H1 (cell line): ENCODE measurements around the gene DARS2. TPM values are rescaled to one million over a fixed set of nuclear protein-coding genes. Genes with fewer than 3 reads are reported as not detected.

Experiments
- CHD7 ChIP-seq: fragments of 300-600 bp; sonication (generic); IDR thresholded peaks from 2 replicates; pipeline ENCODE4 v1.7.1; 2012; ENCODE audit warnings: low read length, moderate library complexity, mild to moderate bottlenecking, inconsistent platforms; ENCODE audit not compliant: insufficient replicate concordance
- KDM5A ChIP-seq: fragments of 200-600 bp; IDR thresholded peaks from 2 replicates; pipeline ENCODE4 v1.7.1; 2012; ENCODE audit warnings: mild to moderate bottlenecking, low read length, inconsistent platforms, mixed read lengths
- POLR2AphosphoS5 ChIP-seq: IDR thresholded peaks from 2 replicates; pipeline ENCODE4 v1.6.1; 2011; ENCODE audit warnings: low read depth, low read length
- RAD21 ChIP-seq, 2 experiments: IDR thresholded peaks in 1 of 2; conservative IDR thresholded peaks in 1 of 2; 2 replicates each; pipeline ENCODE4 v1.6.1; 2011; ENCODE audit warnings: low read depth in 2 of 2, low read length in 2 of 2, improper control_type of control experiment in 1 of 2, inconsistent platforms in 1 of 2, mild to moderate bottlenecking in 1 of 2, moderate library complexity in 1 of 2
- RXRA ChIP-seq: IDR thresholded peaks from 2 replicates; pipeline ENCODE4 v1.6.1; 2011; ENCODE audit warnings: low read depth, mild to moderate bottlenecking, low read length, moderate library complexity; ENCODE audit not compliant: insufficient read depth
- SP4 ChIP-seq: IDR thresholded peaks from 2 replicates; pipeline ENCODE4 v1.6.1; 2012; ENCODE audit warnings: low read length, inconsistent platforms
- TBP ChIP-seq: IDR thresholded peaks from 2 replicates; pipeline ENCODE4 v1.6.1; 2011; ENCODE audit warnings: low read depth, low read length, improper control_type of control experiment
- TEAD4 ChIP-seq: IDR thresholded peaks from 2 replicates; pipeline ENCODE4 v1.6.1; 2012; ENCODE audit warnings: low read depth, low read length, inconsistent platforms, mixed read lengths
- USF2 ChIP-seq: IDR thresholded peaks from 2 replicates; pipeline ENCODE4 v1.6.1; 2011; ENCODE audit warnings: low read length, improper control_type of control experiment
- polyA plus RNA-seq, 7 experiments: library from polyadenylated mRNA; depleted of rRNA in 3 of 7; stranded (reverse) in 5 of 7; unstranded in 2 of 7; fragments of >200 nt in 5 of 7; fragments of 200-250 nt in 2 of 7; gene quantifications; 1 replicate in 5 of 7; 2 replicates in 1 of 7; 4 replicates in 1 of 7; pipeline versions ENCODE4 v1.2.1 to v1.2.3, GENCODE V29; 2011 to 2013; ENCODE audit warnings: missing spikeins in 2 of 7, mixed read lengths in 2 of 7
- total RNA-seq: library from RNA; stranded (reverse); fragmentation: NEBNext Ultra II Directional; extraction: Animal tissue kit (Norgen Biotek cat#: 25700); gene quantifications from 2 replicates; pipeline ENCODE4 v1.2.1, GENCODE V29; 2021

Gene DARS2
- total and polyA plus RNA-seq, 2 of the 8 experiments (the other 6 are each of a cell fraction or from before 2014, with no cell fraction given) = 21.0 to 35.2 TPM

GRCh38 chr1:173824315-173825081 lies at the start of gene DARS2, which contains the start of gene CENPL (continued):
- TF ChIP-seq CHD7 (no peak), RXRA (no peak), TEAD4 (0 out of 2 replicates have a peak, but pooled peaks have one; percentile 26), SP4 (peak; percentile 65; the same call in 1 of the 2 replicates), TBP (peak; percentile 77), RAD21 (IDR thresholded peaks at IDR 0.05 in 1 of 2, conservative IDR thresholded peaks at IDR 0.05 in 1 of 2; ENCODE audit: low read depth in 2 of 2, low read length in 2 of 2) (no peak; a peak in 1 of 4 replicates), KDM5A (no peak; the same call in none of the 2 replicates), POLR2AphosphoS5 (peak; percentile 94), USF2 (no peak)
